Measurements from ENCODE around the gene SIGLEC8.
"Not testable (repeated sequence)": the region's sequence is repeated elsewhere in the genome, so short reads cannot be mapped to it uniquely, and the experiment has no call there.

SIGLEC8 gene

DNA sequence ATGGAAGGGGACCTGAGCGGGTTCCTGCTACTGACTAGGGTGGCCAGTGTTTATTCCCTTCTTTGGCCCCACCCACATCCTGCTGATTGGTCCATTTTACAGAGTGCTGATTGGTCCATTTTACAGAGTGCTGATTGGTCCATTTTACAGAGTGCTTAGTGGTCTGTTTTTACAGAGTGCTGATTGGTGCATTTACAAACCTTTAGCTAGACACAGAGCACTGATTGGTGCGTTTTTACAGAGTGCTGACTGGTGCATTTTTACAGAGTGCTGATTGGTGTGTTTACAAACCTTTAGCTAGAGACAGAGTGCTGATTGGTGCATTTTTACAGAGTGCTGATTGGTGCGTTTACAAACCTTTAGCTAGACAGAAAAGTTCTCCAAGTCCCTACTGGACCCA is 10.7 kb downstream of the SIGLEC8 start:
- not testable (repeated sequence) for DNase-seq (ENCODE audit: low read depth)

DNA sequence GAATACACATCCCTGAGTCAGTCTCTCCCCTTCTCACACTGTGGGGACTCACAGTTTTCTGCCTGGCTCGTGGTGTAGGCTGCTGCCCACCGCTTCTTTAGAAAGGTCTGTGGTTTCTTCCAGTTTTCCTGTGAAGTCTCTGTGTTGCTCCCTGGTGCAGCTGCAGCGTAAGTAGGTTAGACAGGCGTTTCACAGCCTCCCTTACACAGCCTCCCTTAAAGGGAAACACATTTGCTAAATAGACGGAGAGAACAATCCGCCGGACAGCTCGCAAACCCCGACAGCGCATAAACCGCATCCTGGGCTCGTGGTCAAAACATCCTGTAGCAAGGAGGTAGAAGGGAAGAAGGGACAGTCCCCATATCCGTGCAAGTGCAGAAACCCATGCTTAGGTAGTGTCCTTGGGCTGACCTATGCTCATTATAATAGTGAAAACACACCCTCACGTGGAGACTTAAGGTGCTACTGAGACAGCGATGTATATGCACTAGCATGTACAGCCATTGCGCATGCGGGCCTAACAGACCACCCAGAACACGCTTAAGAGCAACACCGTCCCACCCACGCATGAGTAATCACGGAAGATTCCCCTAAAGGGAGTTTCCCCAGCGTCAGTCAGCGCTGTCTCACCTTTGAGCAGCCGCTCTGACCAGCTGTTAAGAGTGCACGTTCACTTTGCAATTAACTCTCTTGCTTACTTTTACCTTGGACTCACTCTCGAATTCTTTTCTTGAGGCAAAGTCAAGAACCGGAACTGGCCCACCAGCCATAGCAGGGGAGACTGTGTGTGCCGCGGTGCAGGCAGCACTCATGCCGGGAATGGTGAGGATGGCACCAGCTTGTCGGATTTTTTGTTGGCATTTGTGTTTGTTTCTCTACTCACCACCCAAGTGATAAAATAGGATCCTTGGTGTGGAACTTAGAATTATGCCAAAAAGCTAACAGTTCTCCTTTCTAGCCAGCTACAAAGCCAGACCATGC is 16.6 kb downstream of the SIGLEC8 start:
- no peak for DNase-seq (ENCODE audit: low read depth)

DNA sequence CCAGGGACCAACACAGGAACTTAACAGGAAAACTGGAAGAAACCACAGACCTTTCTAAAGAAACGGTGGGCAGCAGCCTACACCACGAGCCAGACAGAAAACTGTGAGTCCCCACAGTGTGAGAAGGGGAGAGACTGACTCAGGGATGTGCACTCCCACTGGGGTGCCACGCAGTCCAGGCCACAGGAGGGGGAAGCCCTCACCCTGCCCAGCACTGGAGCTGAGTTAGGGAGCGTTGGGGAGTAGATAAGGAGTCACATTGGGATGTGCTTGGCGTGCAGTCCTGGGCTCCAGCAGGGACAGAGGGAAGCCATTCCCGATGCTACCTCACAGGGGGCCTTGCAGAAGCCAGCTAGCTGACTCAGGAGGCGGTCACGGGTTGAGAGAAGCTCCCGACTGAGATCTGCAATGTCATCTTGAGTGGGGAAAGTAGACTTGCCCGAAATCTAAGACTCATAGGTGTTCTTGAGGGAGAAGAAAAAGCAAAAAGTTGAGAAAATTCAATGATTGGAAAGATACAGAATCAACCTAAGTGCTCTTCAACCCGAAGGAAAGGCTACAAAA is 17.3 kb downstream of the SIGLEC8 start:
- DNase-seq (ENCODE audit: low read depth): no peak

DNA sequence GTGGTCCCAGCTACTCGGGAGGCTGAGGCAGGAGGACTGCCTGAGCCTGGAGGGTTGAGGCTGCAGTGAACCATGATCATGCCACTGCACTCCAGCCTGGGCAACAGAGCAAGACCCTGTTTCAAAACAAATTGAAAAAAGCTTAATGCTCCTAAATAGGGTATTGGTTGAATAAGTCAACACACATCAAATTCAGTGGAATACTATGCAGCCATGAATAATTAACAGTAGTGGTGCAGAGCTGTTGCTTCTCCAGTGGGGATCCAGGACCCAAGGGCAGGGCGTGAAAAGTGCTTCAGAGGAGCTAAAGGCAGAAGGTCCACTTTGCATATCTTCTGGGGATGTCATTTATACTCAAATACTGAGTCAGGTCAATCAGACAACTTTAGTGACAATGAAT is 18.2 kb downstream of the SIGLEC8 start:
- no peak for DNase-seq (ENCODE audit: low read depth)

DNA sequence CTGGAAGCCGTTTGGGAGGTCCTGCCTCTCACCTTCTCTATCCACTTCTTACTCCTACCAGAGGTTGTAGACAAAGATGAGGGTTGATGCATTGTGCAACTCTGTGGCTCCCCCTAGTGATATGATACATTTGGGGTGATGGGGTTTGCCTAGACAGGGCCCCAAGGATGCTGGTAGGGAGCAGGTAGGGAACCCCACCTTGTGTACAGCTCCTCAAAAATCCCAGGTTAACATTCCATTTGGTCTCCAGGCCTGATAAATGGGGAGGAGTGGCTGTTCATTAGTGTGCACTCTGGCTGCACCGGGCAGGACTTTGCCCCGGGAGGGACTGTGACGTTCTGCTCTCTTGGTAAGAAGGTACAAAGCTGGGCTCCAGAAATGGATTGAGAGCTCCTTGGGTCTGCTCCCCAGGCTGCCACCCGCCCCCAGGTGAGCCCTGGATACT is 19.2 kb downstream of the SIGLEC8 start:
- no peak for DNase-seq (ENCODE audit: low read depth)

DNA sequence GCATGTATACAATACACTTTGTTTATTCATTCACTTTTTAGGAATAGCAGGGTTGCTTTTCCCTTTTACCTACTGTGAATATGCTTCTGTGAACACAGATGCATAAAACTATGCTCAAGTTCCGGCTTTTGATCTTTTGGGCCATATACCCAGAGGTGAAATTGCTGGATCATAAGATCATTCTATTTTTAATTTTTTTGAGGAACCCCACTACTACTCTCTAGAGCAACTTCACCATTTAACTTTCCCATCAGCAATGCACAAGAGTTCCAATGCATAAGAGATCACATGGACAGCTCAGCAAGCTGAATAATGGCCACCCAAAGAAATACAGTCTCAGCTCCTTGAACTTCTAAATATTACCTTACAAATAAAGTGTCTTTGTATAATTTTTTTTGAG is 23.8 kb downstream of the SIGLEC8 start:
- DNase-seq (ENCODE audit: low read depth): no peak

DNA sequence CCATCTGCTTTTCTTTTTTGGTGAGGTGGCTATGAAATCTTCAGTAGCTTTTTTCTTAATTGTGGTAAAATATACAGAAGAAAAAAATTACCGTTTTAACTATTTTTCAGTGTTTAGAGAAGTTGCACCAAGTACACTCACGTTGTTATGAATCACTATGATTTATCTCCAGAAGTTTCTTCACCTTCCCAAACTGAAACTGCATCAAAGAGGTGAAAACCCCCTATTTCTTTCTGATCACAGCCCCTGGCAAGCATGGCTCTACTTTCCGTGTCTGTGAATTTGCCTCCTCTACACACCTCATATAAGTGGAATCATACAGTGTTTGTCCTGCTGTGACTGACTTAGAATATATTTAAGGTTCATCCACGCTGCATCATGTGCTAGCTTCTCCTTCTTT is 25.2 kb downstream of the SIGLEC8 start:
- no peak for DNase-seq (ENCODE audit: low read depth)

DNA sequence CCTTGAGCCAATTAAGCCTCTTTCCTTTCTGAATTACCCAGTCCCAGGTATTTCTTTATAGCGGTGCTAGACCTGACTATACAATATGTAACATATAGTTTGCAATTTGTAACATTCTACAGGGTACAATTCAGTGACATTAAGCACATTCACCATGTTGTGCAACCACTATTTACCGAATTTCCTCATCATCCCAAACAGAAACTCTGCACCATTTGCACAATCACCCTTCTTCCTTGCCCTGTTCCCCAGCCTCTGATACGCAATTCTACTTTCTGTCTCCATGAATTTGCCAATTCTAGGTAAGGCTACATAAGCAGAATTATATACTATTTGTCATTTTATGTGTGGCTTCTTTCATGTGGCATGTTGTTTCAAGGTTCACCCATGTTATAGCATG is 27.1 kb downstream of the SIGLEC8 start:
- no peak for DNase-seq (ENCODE audit: low read depth)

DNA sequence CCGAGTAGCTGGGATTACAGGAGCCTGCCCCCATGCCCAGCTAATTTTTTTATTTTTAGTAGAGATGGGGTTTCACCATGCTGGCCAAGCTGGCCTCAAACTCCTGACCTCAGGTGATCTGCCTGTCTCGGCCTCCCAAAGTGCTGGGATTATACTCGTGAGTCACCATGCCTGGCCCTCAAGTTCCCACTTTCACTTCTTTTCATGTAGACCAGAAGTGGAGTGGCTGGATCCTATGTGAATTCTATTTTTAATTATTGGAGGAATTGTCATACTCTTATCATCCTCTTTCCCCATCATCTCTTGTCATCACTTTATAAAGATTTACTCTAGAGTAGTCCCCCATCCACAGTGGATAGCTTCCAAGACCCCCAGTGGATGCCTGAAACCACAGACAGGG is 28.0 kb downstream of the SIGLEC8 start:
- no peak for DNase-seq (ENCODE audit: low read depth)

DNA sequence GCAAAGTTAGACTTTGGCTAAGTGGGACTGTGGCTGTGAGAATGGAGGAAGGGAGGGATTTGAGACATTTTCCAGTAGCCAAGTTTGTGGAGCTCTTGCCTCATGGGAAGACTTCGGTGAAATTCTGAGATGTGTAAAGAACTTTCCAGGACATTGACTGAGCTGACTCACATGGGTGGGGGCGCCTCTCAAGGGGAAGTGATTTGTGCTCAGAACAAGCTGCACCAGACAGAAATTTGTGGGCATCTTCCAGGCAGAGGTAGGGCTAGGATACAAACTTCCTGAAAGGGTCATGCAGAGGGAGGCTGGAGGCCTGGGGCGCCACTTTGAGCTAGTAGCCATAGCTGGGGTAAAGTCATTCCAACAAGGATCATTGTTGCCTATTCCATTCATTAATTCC is 31.1 kb downstream of the SIGLEC8 start:
- DNase-seq (ENCODE audit: low read depth): no peak

DNA sequence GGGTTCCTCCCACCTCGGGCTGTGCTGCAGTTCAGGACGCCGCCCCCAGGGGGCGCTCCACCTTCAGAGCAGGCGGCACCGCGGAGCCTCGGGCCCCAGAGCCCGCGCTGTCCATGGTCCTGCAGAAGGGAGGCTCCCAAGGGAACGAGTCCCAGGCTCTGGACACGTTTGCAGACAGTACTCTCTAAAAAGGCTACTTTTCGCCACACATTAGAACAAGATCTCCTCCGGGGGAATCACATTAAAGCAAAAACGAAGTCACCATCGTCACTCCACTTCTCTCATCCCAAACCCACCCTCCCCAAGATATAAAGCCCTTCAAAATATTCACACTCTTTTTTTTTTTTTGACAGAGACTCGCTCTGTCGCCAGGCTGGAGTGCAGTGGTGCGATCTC is 36.2 kb downstream of the SIGLEC8 start:
- DNase-seq (ENCODE audit: low read depth): no peak

DNA sequence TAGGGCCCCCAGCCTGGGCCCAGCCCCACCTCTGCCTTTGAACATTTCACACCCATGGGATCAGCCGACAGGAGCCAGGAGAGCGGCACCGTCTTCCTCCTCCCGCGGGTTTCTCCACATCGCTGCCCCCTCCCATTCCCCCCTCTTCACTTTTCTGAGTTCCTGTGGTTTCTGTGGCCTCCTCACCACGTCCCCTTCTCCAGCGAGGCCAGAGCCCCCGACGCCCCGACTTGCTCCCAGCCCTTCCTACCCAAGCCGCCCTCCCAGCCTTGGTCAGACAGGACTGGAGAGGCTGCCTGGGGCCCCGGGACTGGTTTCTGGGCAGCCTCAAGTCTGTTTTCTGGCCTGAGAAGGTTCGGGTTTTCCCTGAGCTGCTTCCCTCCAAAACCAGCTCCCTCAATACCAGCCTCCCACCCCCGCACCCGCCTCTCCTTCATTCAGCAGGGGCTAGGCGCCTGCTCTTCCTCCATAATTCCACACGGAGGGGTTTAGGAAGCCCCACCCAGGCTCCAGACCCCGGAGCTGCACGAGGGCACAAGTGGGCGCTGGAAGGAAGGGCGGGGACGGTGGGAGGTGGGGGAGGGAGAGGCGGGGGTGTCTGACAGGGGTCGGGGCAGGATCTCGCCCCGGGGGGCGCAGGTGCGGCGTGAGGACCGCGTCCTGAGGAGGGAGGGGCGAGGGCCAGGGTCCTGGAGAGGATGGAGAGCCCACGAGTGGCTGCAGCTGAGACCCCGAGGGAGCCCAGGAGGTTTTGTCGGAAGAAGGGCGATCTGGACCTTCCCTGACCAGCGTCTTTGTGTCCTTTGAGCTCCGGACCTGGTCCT is 36.8 kb downstream of the SIGLEC8 start:
- DNase-seq (ENCODE audit: low read depth): no peak

DNA sequence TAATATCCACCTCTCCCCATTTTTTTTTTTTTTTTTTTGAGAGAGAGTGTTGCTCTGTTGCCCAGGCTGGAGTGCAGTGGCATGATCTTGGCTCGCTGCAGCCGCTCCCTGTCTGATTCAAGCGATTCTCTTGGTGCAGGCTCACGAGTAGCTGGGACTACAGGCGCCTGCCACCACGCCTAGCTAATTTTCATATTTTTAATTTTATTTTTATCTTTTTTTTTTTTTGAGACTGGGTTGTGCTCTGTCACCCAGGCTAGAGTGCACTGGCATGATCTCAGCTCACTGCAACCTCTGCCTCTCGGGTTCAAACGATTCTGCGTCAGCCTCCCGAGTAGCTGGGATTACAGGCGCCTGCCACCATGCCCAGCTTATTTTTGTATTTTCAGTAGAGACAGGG is 37.7 kb downstream of the SIGLEC8 start:
- not testable (repeated sequence) for DNase-seq (ENCODE audit: low read depth)

DNA sequence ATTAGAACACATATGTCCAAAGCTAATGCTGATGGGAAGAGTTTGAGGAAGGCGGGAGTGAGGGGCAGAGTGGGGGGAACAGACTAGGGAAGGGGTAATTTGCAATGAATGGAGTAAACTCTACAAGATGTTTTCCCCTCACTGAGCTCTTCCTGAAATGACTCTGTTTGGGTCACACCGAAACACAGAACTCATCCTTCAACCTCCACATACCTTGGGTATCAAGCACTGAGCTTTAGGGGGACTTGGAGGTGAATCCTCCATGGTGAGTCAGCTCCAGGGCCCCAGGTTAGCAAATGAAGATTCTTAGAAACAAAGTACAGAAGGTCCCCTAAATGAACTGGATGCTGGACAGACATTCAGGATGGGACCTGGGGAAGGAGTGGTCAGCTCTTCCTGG is 39.5 kb downstream of the SIGLEC8 start:
- no peak for DNase-seq (ENCODE audit: low read depth)

DNA sequence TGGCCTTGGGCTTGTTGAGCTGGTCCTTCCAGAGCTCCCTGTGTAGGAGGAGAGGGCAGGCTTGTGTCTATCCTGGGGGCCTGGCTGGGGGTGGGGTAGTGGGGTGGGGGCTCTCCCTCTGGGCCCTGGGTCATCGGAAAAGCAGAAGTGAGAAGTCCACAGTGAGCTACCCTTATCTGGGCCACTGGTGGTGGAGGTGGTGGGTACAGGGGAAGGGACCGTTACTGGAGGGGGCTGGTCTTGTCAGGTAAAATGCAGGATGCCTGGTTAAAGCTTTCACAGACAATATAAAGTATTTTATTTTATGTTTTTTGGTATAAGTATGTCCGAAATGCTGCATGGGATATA is 40.5 kb downstream of the SIGLEC8 start:
- DNase-seq (ENCODE audit: low read depth): no peak

DNA sequence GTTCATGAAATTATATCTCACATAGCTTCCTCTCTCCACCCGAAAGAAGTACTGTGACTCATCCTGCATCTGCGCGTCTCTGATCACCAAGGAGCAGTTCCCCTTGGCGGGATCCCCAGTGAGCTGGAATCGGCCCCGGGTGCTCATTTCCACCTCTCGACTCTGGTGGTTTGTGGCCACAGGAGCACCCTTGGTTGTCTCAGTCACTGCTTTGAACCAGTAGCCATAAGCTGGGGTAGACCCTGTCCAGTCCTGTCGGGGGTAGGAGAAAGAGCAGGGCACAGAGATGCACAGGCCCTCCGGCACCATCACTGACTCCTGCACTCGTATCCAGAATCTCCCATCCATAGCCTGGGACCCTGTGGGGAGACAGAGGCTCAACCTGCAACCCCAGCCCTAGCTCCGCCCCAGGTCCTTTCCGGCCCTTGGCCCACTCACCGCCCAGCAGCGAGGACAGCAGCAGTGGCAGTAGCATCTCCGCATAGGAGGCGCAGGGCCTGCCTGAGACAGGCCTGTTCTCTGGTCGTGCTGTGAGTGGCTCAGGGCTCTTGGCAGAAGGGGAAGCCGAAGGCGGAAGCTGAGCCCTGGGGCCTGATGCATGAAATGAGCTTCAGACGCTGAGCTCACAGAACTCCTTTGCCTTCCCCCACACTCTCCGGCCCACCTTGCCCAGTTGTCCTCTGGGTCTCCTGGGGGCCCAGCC is 41.0 kb downstream of the SIGLEC8 start, which contains the start of gene SIGLEC10:
SIGLEC10 (minus strand) TSS at position 536 of the 703 bp plus-strand sequence; CDS start at position 475, 61 bp downstream.
- DNase-seq (ENCODE audit: low read depth): no peak

DNA sequence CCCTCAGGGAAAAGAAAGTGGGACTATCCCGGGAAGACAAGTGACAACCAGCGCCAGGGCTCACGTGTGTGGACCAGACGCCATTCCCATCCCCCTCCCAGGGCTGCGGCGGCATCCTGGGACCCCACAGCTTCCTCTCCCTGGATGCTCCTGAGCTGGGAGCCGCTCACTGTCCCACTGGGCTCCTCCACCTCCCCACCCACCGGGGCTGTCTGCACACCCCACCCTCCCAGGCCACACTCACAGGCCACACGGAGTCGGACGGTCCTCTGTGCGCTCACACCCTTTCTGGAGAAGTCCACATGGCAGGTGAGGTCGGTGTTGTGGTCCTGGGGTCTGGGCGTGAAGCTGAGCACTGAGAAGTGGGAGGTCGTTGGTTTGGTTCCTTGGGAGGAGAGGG is 41.8 kb downstream of the SIGLEC8 start:
- not testable (repeated sequence) for DNase-seq (ENCODE audit: low read depth)

DNA sequence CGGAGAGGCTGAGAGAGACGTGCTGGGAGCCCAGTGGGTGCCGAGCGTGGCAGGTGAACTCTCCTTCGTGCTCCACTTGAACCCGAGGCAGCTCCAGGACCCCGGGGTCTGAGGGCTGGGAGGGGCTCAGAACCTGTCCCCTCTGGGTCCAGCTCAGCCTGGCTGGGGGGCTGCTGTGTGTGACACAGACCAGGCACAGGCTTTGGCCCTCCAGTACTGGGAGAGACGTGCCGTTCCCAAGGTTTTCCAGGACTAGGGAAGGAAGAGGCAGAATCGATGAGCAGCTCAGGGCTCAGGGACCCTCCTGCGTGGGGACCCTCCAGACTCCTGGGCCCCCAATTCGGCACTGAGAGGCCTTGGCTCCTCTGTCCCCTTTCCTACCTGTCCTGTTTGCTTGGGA is 43.1 kb downstream of the SIGLEC8 start:
- DNase-seq (ENCODE audit: low read depth): no peak

DNA sequence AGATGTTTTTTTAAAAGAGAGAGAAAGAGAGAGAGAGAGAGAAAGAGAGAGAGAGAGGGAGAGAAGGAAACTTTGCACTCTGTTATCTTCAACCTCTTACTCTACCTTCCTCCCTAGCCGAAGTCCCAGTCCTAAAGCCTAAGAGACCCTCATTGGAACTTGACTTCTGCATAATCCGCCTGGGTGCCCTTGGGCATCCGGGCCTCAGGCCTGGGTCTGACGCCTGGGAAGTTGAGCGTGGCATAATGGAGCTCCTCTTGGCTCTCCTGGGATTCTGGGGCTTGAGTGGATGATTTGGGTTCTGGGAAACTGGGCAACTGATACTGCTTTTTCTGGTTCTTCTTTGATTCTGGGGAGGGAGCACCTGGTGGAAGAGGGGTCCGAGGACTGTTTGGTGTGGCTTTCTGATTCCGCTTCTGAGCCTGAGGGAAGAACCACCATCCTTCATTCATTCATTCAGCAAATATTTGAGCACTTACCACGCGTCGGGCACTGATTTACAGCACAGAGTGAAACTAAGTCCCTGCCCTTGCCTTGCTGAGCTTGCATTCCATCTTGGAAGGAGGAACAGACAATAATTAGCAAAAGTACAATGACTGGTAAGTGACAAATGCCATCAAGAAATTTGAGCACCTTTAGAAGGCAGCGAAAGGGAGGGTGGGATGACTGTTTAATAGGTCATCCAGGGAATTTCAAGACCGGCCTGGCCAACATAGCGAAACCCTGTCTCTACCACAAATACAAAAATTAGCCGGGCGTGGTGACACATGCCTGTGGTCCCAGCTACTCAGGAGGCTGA is 47.1 kb downstream of the SIGLEC8 start:
- DNase-seq (ENCODE audit: low read depth): no peak

DNA sequence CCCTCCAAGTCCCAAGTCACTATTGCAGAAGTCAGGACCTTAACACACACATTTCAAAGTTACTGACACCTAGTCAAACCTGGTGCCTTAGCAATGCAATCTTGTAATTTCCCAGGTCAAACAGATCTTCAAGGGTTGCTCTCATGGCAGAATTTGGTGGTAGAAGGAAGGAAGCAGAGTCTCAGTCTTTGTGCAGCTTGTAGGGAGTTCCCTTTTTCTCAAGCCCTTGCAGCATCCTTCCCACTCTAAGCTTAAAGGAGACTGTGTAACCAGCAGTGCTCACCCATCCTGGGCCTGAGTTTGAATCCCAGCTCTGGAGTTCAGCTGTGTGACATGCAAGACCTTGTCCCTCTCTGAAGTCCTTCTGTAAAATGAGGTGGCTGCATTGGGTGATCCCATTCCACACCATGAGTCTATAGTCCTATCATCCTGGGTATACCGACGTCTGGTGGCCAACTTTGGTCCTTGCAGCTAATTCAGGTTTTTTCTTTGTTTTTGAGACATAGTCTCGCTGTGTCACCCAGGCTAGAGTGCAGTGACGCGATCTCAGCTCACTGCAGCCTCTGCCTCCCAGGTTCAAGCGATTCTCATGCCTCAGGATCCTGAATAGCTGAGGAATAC is 50.6 kb downstream of the SIGLEC8 start:
- no peak for DNase-seq (ENCODE audit: low read depth)

DNA sequence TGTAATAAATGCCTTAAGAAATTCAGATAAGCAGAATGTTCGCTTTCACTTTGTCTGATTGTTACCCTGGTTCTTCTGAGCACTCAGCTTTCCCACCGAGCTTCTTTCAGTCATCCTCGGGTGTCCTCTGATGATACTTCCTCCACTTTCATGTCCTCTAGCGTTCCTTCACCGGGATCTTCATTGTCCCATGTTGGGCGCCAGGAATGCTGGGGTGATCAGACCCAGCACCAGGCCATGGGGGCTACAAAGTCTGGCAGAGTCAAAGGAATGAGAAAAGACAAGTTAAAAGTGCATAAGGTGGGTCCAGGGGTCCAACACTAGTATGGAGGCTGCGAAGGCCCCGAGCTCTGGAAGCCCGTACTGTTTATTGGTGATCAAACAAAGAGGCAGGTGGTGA is 56.1 kb downstream of the SIGLEC8 start:
- DNase-seq (ENCODE audit: low read depth): no peak
